ENCODE results near the gene DICER1.

The DICER1 gene

DNA sequence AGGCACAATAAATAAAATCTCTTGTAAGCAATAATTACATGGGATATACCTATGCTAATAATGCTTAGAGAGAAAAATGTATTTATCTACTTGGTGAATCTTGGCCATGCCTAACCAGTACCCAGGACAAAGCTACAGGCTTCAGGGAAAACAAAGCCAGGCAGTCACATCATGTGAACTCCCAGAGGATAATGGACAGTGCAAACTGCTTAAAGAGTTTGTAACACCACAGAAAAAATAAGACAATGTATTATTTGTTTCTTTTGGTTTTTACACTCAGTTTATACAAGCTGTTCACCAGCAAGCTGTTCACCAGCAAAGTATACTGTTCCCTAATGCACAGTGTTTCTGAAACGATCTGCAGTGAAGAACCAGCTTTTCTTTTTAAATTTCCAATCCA lies 38.0 kb downstream of the DICER1 start:
- TF ChIP-seq, protein P1, sequence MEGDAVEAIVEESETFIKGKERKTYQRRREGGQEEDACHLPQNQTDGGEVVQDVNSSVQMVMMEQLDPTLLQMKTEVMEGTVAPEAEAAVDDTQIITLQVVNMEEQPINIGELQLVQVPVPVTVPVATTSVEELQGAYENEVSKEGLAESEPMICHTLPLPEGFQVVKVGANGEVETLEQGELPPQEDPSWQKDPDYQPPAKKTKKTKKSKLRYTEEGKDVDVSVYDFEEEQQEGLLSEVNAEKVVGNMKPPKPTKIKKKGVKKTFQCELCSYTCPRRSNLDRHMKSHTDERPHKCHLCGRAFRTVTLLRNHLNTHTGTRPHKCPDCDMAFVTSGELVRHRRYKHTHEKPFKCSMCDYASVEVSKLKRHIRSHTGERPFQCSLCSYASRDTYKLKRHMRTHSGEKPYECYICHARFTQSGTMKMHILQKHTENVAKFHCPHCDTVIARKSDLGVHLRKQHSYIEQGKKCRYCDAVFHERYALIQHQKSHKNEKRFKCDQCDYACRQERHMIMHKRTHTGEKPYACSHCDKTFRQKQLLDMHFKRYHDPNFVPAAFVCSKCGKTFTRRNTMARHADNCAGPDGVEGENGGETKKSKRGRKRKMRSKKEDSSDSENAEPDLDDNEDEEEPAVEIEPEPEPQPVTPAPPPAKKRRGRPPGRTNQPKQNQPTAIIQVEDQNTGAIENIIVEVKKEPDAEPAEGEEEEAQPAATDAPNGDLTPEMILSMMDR (IDR thresholded peaks at IDR 0.05; ENCODE audit: control insufficient read depth, insufficient read depth, low read depth, low read length, missing control alignments): no peak
- no peak for DNase-seq (ENCODE audit: low read depth)
- H3K4me3 ChIP-seq (ENCODE audit: control insufficient read depth, low read depth, low read length): no peak overlapping the region

DNA sequence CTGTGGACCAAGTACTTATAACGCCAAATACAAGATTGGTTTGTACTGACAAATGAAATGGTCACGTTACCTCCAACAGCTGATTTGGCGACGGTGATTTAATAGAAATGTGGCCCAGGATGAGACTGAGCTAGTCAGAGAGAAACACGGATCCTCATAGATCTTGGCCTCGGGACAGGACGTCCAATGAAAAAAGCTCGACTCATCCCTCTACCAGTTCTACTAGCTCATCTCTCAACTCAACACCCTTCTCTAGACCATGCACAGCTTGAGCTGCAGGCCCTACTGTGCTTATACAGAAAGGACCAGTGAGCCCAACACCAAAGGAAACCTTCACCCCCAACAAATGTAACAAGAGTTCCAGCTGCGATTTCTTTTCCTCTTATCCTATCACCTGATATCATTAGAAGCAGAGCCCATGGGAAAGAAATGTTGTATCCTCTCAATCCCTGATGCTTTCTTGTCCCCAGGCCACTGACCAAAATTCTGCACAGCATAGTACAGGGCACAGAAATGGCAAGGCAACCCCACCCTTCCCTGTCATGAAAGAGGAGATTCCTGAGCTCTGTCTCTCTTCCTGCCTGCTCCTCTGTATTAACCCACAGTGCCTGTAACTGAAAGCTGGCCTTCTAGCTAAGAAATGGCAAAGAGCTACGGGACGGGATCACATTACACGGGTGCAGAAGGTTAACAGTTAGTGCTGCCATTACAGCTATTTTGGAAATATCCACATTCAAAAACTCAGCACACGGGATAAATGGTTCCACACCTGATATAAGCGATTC lies 39.2 kb downstream of the DICER1 start:
- no peak overlapping the region for H3K4me3 ChIP-seq (ENCODE audit: control insufficient read depth, low read depth, low read length)
- no peak for DNase-seq (ENCODE audit: low read depth)
- TF ChIP-seq, protein P1 (IDR thresholded peaks at IDR 0.05; ENCODE audit: control insufficient read depth, insufficient read depth, low read depth, low read length, missing control alignments): no peak

DNA sequence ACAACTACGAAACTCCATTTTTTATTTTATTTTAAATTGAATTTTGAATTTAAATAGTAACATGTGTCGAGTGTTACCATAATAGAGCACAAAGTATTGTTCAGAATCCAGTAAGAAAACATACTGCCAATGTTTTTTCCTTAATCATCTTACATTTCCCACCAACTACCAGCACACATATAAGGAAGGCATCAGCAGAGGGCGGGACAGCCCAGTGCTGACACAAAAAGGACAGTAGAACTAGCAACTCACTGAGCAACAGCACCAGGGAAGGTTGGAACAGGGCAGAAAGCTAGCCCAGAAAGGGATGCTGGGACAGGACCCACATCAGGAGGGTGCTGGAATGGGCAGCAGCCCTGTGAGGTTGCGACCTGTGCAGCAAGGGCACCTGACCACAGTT lies 43.9 kb downstream of the DICER1 start:
- TF ChIP-seq, protein P1 (IDR thresholded peaks at IDR 0.05; ENCODE audit: control insufficient read depth, insufficient read depth, low read depth, low read length, missing control alignments): no peak
- no peak for DNase-seq (ENCODE audit: low read depth)
- no peak overlapping the region for H3K4me3 ChIP-seq (ENCODE audit: control insufficient read depth, low read depth, low read length)

DNA sequence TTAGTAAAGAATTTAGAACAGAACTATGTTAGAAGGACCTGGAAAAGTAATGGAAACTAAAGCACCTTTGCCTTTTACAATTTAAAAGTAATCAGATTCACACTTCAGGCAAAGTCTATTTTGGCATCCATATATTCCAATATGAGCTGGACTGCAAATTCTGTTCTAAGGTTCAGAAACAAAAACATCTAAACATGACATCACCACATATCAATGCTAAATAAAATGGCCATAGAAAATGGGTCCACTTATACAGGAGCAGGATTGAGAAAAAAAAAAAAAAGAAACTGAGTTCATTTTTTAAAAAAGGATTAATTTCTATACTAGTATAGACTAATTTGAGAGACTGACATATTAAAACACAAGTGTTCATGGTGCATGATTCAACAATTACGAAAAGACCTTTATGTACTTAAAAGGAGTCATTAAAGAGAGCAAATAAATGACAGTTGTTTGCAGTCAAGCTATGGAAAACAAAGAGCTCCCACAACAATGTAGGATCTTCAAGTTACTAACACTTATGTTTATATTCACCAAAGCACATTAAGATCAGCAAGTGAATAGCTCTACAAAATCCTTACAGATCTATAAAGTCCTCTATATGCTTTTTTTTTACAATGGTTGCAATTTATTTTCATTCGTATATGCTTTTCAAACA lies 45.7 kb downstream of the DICER1 start:
- DNase-seq (ENCODE audit: low read depth): no peak
- H3K4me3 ChIP-seq (ENCODE audit: control insufficient read depth, low read depth, low read length): no peak overlapping the region
- TF ChIP-seq, protein P1 (IDR thresholded peaks at IDR 0.05; ENCODE audit: control insufficient read depth, insufficient read depth, low read depth, low read length, missing control alignments): no peak

DNA sequence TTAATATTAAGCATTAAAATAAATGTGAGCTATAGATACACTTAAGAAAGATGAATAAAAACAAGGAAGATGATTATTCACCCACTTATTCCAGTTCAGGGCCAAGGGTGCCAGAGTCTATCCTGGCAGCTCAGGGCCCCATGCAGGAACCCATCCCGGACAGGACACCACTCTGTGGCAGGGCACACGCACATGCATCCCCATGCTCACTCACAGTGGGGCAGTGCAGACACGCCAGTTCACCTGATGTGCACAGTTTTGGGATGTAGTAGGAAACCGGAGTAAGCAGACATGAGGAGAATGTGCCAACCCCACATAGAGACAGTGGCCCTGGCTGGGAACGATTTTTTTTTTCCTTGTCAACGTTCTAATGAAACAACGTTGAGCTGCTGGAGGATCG lies 47.2 kb downstream of the DICER1 start:
- TF ChIP-seq, protein P1 (IDR thresholded peaks at IDR 0.05; ENCODE audit: control insufficient read depth, insufficient read depth, low read depth, low read length, missing control alignments): no peak
- no peak for DNase-seq (ENCODE audit: low read depth)
- H3K4me3 ChIP-seq (ENCODE audit: control insufficient read depth, low read depth, low read length): no peak overlapping the region

DNA sequence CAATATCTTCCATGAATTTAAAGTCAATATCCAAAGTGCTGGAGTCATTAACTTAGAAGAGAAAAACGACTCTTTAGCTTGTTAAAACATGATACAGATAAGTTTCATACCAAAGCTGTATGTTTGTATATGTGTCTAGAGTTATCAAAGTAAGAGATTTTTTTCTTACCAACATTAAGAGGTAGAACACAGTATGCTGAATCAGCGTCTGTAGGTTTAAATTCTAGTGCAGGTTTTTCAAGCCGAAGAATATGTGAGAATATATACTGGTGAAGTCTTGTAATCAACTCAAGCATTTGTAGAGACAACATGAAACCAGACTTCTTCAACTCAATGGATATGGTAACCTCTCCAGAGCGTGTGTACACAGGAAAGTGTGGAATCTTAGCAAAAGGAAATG lies 49.6 kb downstream of the DICER1 start:
- TF ChIP-seq, protein P1 (IDR thresholded peaks at IDR 0.05; ENCODE audit: control insufficient read depth, insufficient read depth, low read depth, low read length, missing control alignments): no peak
- no peak overlapping the region for H3K4me3 ChIP-seq (ENCODE audit: control insufficient read depth, low read depth, low read length)
- DNase-seq (ENCODE audit: low read depth): no peak
